ENCODE data around the gene AHNAK2. TPM values are rescaled to one million over a fixed set of nuclear protein-coding genes. Genes with fewer than 3 reads are reported as not detected.
"Not testable (repeated sequence)": the region's sequence is repeated elsewhere in the genome, so short reads cannot be mapped to it uniquely, and the experiment has no call there.

The AHNAK2 gene
- total RNA-seq, 1 donor from 2014 or later, result 16.8 TPM

- DNase-seq (ENCODE audit: low read depth in 2 of 2), result no peak
Measured at GRCh38 chr14:104954746-104955395, 23.3 kb downstream of the AHNAK2 start.

DNA sequence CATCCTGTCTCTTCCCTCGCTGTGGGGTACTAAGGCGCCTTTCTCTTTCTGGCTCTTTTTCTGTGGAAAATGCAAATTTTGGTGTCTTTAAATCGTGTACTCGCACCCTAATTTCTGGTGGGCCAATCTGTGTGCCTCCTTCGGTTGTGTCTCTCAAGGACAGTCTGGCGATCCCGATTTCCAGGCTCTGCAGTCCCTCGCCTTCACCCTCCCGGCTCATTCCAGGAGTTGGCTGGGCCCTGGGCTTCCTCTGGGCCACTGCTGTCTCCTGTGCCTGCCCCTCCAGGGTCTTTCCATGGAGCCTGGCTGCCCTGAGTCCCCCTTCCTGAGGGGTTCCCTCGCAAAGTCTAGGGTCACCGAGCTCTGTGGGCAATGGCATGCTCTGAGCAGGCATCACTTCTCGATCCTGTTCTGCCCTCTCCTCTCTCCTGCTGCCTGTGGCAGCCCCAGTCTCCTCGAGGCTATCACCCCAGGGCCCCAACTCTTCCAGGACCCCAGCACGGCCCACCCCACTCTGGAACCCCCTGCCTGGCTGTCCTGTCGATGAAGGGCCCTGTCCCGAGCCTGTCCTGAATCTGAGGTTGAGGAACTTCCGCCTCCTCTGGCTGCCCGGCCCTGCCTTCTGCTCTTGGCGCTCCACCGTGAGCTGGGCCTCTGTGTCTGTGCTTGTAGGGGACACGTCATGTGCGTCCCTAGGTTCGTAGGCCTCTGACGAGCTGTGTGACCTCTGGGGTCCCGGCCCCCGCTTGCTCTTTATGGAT lies 24.1 kb downstream of the AHNAK2 start:
- DNase-seq (ENCODE audit: low read depth in 2 of 2), result no peak

DNA sequence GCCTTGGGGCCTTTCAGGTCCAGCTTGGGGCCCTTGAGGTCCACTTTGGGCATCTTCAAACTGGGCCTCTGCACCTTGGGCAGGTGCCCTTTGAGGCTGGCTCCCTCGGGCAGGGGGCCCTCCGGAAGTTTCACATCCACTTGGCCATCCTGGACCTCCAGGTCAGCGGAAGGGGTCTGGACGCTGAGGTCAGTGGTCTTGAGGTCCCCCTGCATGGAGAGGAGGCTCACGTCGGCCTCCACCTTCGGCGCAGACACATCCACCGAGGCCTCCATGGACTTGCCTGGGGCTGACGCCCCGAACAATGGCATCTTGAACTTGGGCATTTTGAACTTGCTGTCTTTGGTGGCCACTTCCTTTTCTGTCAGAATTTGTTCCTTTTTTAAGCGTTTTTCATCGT lies 25.1 kb downstream of the AHNAK2 start:
- no peak for DNase-seq (ENCODE audit: low read depth in 2 of 2)

- DNase-seq (ENCODE audit: low read depth in 2 of 2), result not testable (repeated sequence)
Measured at GRCh38 chr14:104951863-104952657, 26.1 kb downstream of the AHNAK2 start.

DNA sequence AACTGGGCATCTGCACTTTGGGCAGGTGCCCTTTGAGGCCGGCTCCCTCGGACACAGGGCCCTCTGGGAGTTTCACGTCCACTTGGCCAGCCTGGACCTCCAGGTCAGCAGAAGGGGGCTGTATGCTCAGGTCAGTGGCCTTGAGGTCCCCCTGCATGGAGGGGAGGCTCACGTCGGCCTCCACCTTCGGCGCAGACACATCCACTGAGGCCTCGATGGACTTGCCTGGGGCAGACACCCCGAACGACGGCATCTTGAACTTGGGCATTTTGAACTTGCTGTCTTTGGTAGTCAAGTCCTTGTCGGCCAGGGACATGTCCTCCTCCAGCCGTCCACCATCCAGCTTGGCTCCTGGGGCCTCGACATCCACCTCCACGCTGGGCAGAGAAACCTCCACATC lies 27.5 kb downstream of the AHNAK2 start:
- not testable (repeated sequence) for DNase-seq (ENCODE audit: low read depth in 2 of 2)

GRCh38 chr14:104950021-104950420 lies 28.2 kb downstream of the AHNAK2 start:
- no peak for DNase-seq (ENCODE audit: low read depth in 2 of 2)

GRCh38 chr14:104949406-104949955 lies 28.7 kb downstream of the AHNAK2 start:
- not testable (repeated sequence) for DNase-seq (ENCODE audit: low read depth in 2 of 2)

GRCh38 chr14:104948736-104949031 lies 29.5 kb downstream of the AHNAK2 start:
- no peak for DNase-seq (ENCODE audit: low read depth in 2 of 2)

DNA sequence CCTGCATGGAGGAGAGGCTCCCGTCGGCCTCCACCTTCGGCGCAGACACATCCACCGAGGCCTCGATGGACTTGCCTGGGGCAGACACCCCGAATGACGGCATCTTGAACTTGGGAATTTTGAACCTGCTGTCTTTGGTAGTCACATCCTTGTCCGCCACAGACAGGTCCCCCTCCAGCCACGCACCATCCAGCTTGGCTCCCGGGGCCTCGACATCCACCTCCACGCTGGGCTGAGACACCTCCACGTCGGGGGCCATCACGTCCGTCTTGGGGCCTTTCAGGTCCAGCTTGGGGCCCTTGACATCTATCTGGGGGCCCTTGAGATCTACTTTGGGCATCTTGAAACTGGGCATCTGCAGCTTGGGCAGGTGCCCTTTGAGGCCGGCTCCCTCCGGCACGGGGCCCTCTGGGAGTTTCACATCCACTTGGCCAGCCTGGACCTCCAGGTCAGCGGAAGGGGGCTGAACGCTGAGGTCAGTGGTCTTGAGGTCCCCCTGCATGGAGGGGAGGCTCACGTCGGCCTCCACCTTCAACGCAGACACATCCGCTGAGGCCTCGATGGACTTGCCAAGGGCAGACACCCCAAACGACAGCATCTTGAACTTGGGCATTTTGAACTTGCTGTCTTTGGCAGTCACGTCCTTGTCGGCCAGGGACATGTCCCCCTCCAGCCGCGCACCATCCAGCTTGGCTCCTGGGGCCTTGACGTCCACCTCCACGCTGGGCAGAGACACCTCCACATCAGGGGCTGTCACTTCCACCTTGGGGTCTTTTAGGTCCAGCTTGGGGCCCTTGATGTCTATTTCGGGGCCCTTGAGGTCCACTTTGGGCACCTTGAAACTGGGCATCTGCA lies 30.1 kb downstream of the AHNAK2 start:
- DNase-seq (ENCODE audit: low read depth in 2 of 2), result not testable (repeated sequence)

DNA sequence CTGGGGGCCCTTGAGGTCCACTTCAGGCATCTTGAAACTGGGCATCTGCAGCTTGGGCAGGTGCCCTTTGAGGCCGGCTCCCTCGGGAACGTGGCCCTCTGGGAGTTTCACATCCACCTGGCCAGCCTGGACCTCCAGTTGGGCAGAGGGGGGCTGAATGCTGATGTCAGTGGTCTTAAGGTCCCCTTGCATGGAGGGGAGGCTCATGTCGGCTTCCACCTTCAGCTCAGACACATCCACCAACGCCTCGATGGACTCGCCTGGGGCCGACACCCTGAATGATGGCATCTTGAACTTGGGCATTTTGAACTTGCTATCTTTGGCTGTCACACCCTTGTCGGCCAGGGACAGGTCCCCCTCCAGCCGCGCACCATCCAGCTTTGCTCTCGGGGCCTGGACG lies 31.0 kb downstream of the AHNAK2 start:
- DNase-seq (ENCODE audit: low read depth in 2 of 2), result not testable (repeated sequence)

DNA sequence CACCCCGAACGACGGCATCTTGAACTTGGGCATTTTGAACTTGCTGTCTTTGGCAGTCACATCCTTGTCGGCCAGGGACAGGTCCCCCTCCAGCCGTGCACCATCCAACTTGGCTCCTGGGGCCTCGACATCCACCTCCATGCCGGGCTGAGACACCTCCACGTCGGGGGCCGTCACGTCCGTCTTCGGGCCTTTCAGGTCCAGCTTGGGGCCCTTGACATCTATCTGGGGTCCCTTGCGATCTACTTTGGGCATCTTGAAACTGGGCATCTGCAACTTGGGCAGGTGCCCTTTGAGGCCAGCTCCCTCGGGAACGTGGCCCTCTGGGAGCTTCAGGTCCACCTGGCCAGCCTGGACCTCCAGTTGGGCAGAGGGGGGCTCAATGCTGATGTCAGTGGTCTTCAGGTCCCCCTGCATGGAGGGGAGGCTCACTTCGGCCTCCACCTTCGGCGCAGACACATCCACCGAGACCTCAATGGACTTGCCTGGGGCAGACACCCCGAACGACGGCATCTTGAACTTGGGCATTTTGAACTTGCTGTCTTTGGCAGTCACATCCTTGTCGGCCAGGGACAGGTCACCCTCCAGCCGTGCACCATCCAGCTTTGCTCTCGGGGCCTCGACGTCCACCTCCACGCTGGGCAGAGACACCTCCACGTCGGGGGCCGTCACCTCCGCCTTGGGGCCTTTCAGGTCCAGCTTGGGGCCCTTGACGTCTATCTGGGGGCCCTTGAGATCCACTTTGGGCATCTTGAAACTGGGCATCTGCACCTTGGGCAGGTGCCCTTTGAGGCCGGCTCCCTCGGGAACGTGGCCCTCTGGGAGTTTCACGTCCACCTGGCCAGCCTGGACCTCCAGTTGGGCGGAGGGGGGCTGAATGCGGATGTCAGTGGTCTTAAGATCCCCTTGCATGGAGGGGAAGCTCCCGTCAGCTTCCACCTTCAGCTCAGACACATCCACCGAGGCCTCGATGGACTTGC lies 31.9 kb downstream of the AHNAK2 start:
- not testable (repeated sequence) for DNase-seq (ENCODE audit: low read depth in 2 of 2)

DNA sequence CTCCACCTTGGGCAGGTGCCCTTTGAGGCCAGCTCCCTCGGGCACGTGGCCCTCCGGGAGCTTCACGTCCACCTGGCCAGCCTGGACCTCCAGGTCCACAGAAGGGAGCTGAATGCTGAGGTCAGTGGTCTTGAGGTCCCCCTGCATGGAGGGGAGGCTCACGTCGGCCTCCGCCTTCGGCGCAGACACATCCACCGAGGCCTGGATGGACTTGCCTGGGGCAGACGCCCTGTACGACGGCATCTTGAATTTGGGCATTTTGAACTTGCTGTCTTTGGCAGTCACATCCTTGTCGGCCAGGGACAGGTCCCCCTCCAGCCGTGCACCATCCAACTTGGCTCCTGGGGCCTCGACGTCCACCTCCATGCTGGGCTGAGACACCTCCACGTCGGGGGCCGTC lies 32.9 kb downstream of the AHNAK2 start:
- not testable (repeated sequence) for DNase-seq (ENCODE audit: low read depth in 2 of 2)

DNA sequence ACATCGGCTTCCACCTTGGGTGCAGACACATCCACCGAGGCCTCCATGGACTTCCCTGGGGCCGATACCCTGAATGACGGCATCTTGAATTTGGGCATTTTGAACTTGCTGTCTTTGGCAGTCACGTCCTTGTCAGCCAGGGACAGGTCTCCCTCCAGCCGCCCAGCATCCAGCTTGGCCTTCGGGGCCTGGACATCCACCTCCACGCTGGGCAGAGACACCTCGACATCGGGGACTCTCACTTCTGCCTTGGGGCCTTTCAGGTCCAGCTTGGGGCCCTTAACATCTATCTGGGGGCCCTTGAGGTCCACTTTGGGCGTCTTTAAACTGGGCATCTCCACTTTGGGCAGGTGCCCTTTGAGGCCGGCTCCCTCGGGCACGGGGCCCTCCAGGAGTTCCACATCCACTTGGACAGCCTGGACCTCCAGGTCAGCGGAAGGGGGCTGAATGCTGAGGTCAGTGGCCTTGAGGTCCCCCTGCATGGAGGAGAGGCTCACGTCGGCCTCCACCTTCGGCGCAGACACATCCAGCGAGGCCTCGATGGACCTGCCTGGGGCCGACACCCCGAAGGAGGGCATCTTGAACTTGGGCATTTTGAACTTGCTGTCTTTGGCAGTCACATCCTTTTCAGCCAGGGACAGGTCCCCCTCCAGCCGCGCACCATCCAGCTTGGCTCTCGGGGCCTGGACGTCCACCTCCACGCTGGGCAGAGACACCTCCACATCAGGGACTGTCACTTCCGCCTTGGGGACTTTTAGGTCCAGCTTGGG lies 33.6 kb downstream of the AHNAK2 start:
- not testable (repeated sequence) for DNase-seq (ENCODE audit: low read depth in 2 of 2)

DNA sequence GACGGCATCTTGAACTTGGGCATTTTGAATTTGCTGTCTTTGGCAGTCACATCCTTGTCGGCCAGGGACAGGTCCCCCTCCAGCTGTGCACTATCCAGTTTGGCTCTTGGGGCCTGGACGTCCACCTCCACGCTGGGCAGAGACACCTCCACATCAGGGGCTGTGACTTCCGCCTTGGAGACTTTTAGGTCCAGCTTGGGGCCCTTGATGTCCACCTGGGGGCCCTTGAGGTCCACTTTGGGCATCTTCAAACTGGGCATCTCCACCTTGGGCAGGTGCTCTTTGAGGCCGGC lies 34.2 kb downstream of the AHNAK2 start:
- DNase-seq (ENCODE audit: low read depth in 2 of 2), result not testable (repeated sequence)

- DNase-seq (ENCODE audit: low read depth in 2 of 2), result not testable (repeated sequence)
Measured at GRCh38 chr14:104943216-104944015, 34.8 kb downstream of the AHNAK2 start.

- DNase-seq (ENCODE audit: low read depth in 2 of 2), result no peak
Measured at GRCh38 chr14:104942586-104942985, 35.6 kb downstream of the AHNAK2 start.

DNA sequence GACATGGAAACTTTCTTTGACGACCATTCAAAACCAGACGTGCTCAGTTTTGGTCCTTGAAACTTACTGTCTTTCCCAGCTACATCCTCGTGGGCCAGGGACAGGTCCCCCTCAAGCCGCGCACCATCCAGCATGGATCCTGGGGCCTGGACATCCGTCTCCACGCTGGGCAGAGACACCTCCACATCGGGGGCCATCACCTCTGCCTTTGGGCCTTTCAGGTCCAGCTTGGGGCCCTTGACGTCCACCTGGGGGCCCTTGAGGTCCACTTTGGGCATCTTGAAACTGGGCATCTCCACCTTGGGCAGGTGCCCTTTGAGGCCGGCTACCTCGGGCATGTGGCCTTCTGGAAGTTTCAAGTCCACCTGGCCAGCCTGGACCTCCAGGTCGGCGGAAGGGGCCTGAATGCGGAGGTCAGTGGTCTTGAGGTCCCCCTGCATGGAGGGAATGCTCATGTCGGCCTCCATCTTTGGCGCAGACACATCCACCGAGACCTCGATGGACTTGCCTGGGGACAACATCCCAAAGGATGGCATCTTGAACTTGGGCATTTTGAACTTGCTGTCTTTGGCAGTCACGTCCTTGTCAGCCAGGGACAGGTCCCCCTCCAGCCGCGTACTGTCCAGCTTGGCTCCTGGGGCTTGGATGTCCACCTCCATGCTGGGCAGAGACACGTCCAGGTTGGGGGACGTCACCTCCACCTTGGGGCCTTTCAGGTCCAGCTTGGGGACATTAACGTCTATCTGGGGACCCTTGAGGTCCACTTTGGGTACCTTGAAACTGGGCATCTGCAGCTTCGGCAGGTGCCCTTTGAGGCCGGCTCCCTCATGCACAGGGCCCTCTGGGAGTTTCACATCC lies 36.4 kb downstream of the AHNAK2 start:
- DNase-seq (ENCODE audit: low read depth in 2 of 2), result no peak
